ENCODE results near the gene TUT1.
"Not testable (repeated sequence)": the region's sequence is repeated elsewhere in the genome, so short reads cannot be mapped to it uniquely, and the experiment has no call there.

The TUT1 gene

GRCh38 chr11:62599069-62599696 lies 7.9 kb upstream of the TUT1 start:
- H3K4me3 ChIP-seq (ENCODE audit: low read depth, low read length), result peak overlapping the region; percentile 33
- TF ChIP-seq CTCF (IDR thresholded peaks at IDR 0.05; ENCODE audit: borderline replicate concordance, insufficient read depth, low read depth, low read length), result no peak

- no peak overlapping the region for H3K4me3 ChIP-seq (ENCODE audit: low read depth, low read length)
- TF ChIP-seq CTCF (IDR thresholded peaks at IDR 0.05; ENCODE audit: borderline replicate concordance, insufficient read depth, low read depth, low read length), result no peak
Observed at GRCh38 chr11:62595124-62595523, 3.8 kb upstream of the TUT1 start.

GRCh38 chr11:62593434-62594044 lies 2.2 kb upstream of the TUT1 start:
- peak; percentile 82 for TF ChIP-seq CTCF (IDR thresholded peaks at IDR 0.05; ENCODE audit: borderline replicate concordance, insufficient read depth, low read depth, low read length)
- no peak overlapping the region for H3K4me3 ChIP-seq (ENCODE audit: low read depth, low read length)

- no peak overlapping the region for H3K4me3 ChIP-seq (ENCODE audit: low read depth, low read length)
- no peak for TF ChIP-seq CTCF (IDR thresholded peaks at IDR 0.05; ENCODE audit: borderline replicate concordance, insufficient read depth, low read depth, low read length)
Observed at GRCh38 chr11:62592989-62593421, 1.7 kb upstream of the TUT1 start.

GRCh38 chr11:62592146-62592815 lies 958 bp upstream of the TUT1 start:
- peak overlapping the region; percentile 64 for H3K4me3 ChIP-seq (ENCODE audit: low read depth, low read length)
- 0 out of 2 replicates have a peak, but pooled peaks have one; percentile 10 for TF ChIP-seq CTCF (IDR thresholded peaks at IDR 0.05; ENCODE audit: borderline replicate concordance, insufficient read depth, low read depth, low read length)

- TF ChIP-seq CTCF (IDR thresholded peaks at IDR 0.05; ENCODE audit: borderline replicate concordance, insufficient read depth, low read depth, low read length), result no peak
Observed at GRCh38 chr11:62588966-62589637, 2.2 kb downstream of the TUT1 start.

GRCh38 chr11:62585356-62585755 lies 6.0 kb downstream of the TUT1 start:
- H3K4me3 ChIP-seq (ENCODE audit: low read depth, low read length), result not testable (repeated sequence)

More at GRCh38 chr11:62588966-62589637, 2.2 kb downstream of the TUT1 start:
- no peak overlapping the region for H3K4me3 ChIP-seq (ENCODE audit: low read depth, low read length)

- H3K4me3 ChIP-seq (ENCODE audit: low read depth, low read length), result not testable (repeated sequence)
Observed at GRCh38 chr11:62581735-62582134, 9.6 kb downstream of the TUT1 start.
